GM18868 (cell line): ENCODE results near the gene ERO1B.

ENCODE experiments used
- ATAC-seq: cut with Tn5 transposase; IDR thresholded peaks from one replicate; pipeline ENCODE4 v1.9.1; 2021; ENCODE audit warnings: mild to moderate bottlenecking, moderate library complexity; ENCODE audit not compliant: unreplicated experiment

Gene ERO1B

DNA sequence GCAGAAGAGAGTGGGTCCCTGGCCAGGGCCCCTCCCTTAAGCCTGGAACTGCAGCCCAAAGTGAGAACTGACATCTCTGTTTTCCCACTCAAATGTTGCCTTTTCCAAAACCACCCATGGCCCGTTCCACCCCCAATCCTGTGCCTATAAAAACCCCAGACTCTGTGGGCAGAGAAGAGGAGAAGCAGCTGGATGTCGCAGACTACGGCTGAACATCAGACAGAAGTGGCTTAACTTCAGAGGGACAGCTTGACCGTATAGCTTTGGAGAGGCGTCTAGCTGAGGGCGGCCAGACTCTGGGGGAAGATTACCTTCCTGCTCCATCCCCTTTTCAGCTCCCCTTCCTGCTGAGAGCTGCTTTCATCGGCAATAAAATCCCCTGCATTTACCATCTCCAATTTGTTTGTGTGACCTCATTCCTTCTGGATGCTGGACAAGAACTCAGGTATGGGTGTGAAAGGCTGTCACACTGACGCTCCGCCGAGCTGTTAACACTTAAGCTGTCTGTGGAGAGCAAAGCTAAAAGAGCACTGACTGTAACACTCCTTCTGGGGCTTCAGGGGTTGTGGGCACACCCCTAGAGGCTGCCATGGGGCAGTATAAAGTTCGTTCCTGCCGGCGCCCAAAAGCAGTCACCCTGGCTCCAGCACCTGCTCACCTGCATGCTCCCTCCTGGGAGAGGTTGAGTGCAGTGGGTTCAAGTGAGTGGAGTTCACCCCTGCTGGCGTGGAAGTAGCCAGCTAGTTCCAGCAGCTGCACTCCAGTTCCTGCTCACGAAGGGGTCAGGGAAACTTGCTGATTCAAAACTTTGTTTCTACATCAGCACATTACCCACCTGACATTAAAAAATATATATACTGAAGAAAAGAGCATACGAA lies 19.6 kb upstream of the ERO1B start:
- ATAC-seq = no peak

DNA sequence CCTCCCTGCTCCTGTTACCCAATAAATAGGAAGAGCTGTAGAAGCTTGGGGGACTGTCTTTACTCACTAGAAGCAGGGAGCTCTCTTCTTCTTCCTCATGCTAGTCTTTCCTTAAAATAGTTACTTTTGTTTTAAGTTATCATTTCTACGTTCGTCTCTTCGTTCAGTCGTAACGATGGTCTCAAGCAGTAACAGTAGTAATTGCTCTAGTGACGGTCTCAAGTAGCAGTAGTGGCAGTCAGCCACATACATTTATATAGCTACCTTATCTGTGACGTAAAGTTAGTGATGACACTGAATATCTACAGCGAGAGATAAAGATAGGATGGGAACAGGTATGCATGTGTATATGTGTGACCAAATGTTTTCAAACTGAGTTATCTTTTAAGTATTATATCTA lies 15.4 kb upstream of the ERO1B start:
- ATAC-seq = no peak

DNA sequence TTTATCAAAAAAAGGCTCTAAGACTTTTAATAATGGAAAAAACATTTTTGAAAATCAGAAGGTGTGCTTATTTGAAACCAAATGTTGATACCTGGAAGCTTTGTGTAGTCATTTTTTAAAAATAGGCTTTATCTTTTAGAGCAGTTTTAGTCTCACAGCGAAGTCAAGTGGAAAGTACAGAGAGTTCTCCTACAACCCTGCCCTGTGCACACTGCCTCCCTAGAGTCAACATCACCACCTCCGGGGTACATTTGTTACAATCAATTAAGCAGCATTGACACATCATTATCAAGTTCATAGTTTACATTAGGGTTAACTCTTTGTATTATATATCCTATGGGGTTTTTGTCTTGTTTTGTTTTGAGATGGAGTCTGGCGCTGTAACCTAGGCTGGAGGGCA lies 10.7 kb upstream of the ERO1B start:
- ATAC-seq = no peak

DNA sequence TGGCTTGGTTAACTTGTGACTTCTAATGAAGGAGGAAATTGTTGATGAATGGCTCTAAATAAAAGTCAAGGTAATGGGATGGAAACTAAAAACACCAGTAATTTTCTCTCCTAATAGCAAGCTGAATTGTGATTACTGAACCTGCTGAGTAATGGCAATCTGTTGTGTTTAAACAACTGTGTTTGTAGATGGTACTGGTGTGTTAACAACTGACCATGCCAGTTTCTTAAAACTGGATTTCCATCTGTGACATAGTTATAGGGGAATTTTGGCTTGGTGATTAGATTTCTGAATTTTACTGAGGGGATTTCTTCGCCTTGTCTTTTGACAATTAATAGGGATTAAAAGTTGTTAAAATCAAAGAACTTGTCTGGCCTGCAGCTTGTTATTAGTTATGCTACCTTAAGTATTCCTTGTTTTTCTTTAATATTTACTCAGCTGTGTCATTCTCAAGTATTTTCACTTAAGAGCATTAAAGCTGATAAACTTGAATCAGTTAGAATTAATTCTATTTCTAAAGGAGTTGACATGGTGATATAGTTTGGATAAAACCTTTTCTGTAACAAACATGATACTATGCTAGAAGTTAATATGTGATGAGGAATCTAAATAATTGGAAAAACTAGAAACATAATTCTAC lies 7.9 kb upstream of the ERO1B start:
- no peak for ATAC-seq

DNA sequence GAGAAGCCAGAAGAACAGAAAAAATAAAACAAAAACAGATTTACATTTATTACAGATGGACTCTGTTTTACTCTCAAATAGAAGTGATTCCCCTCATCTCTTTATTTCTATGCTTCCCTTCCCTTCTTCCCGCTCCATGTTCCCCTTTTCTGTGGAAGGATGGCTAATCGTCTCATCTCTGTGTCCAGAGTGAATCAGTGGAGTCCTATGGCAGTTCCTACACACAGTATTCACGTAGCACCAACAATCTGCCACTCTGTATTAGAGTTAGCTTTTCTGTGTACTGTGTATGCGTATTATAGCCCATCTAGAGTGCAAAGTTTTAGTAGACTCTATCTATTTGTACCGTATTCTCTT lies 6.8 kb upstream of the ERO1B start:
- ATAC-seq = no peak

DNA sequence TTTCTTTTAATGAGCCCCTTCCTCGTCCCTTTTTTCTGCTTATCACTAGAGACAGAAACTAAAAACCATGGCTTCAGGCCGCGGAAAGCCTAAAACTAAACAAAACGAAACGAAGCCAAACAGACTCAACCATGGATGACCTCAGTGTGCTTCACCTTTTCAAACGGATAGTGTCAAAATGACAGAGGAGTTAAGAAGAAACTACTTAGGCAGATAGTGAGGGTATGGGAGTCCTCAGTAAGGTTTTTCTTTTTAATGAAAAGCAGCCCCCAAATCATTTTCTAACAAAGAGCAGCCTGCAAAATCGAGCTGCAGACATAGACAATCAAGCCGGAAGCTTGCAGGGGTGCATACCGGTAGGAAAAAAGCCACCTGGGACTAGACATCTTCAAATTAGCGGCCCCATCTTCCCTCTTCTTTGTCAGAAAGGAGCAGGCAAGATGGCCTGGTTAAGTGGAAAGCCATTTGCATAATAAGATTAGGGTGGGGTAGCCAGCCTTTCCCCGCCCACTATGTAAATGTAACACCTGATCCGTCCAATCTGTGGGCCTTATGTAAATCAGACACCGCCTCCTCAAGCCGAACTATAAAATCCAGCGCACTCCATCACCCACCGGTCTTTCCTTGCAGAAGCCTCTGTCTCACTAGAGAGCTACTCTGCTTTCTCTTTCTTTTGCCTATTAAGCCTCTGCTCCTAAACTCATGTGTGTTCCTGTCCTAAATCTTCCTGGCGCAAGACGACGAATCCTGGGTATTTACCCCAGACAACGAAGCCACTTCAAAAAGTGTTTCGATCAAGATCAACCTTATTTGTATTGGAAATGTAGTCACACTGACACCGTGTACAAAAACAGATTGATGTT lies 6.2 kb upstream of the ERO1B start:
- ATAC-seq = no peak

DNA sequence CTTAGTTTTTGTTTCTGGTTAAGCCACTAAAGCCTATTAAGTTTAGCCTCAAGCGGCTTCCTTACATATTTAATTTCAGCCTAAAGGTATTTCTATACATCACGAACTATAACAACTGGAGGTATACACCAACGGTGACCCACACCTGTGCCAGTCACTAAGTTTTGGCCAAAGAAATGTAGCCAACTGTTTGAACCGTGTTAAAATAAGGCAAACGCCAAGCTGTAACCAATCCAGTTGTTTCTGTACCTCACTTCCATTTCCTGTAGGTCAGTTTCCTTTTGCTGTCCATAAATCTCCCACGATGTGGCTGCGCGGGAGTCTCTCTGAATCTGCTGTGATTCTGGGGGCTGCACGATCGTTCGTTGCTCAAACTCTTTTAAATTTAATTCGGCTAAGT lies 5.6 kb upstream of the ERO1B start:
- ATAC-seq = no peak

DNA sequence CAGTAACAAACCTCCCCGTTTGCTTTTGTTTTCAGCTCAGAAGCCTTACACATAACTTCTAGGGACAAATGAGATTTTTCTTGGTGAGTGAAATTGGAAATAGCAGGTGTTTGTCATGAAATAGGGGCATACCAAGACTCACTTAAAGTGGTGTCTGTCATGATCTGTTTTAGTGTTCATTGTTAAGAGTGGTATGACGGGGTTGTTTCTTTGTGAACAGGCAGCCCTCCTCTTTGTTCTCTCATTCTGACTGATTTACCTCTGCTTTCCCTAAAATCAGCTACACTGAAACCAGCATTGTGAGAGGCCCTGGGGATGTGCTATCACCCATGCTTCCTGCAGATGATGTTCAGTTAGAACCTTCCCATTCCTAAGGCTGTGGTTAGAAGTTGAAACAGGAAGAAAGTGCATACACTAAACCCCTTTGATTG lies 2.5 kb upstream of the ERO1B start:
- peak; percentile 66 for ATAC-seq

DNA sequence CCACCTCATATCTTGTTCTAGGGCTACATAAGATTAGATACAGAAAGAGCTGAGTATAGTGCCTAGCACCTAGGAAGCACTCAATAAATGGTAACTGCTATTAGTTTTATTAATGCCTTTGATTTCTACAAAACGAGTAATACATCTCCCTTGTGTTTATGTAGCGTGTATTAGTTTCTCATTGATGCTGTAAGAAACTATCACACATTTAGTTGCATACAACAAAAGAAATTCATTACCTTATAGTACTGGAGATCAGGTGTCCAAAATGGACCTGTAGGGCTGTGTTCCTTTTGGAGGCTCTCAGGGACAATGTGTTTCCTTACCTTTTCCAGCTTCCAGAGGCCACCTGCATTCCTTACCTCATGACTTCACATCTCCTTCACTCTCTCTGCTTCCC lies 961 bp upstream of the ERO1B start:
- no peak for ATAC-seq

DNA sequence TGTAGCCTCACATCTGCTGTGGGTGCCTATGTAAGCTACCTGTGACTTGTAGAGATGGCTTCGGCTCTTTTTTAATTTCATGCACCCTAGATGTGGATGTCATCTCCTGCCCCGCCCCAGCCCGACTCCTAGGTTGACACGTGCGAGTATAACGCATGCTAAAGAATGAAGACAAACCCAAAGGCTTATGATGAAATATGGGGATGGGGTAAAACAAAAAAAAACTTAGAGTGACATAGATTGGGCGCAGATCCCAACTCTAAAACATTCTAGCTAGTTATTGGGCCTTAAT lies 613 bp upstream of the ERO1B start:
- peak; percentile 1 for ATAC-seq

DNA sequence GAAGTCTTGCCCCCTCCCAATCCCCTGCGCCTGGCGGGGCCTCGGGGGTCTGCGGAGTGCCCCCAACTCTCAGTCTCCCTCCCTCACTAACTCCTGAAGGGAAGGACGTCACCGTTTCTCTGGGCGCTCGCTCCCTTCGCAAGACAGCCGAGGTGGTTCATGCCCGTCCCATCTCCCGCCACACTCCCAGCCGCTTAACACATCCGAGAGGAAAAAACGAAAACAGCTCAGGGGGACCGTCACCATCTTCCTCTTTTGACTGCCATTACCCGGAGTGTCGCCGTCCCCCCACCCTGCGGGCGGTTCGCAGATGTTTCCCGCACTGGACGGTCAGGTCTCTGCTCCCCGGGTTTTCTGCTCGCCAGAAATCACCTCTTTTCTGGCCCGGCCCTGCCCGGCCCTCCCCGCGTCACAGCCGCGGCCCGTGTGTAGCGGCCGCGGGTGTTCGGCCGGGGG lies 532 bp downstream of the ERO1B start:
- peak; percentile 9 for ATAC-seq

DNA sequence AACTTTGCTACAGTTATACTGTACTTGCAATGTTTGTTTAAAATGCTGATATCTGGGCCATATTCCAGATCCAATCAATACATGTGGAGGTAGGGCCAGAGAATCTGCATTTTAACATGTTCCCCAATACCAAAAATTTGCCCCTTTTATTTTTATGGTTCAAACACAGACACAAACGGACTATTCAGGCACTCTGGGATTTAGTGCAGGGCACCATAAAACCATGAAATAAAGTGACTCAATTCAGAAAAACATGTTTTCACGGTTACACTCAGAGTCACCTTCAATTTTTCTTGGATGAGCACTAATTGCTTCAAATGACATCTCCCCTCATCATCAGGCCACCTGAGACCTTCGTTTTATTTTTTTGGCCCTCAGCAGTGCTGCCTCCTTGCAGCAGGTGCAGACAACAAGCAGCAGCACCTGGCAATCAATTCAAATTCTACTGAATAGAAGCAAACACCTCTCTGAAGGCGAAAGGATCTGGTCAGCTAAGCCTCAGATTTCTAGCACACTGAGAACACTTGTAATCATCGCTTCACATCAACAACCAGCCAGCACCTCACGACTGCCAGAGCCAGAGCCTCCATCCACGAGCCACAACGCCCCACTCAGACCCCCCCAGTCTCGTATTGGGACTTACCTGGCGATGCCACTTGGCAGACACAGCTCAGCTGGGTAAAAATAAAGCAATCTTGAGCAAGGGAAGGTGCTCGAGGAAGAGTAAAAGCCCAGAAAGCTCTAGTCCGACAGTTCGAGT lies 1.1 kb downstream of the ERO1B start:
- no peak for ATAC-seq

DNA sequence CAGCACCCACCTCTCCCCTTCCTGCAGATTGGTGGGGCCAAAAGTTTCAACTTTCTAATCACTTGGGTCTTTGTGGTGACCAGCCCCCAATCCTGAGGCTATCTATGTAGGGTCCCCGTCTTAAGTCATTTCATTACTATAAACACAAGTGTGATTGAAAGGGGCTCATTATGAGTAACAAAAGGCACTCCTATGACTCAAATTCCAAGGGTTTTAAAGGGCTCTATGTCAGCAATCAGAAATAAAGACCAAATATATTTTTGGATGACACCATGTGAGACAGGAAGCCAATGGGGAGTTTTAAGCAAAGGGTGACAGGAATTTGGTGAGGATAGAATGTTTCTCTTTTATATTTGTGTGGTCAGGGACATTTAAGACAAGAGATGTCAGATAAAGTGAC lies 6.2 kb downstream of the ERO1B start:
- ATAC-seq = peak; percentile 45

DNA sequence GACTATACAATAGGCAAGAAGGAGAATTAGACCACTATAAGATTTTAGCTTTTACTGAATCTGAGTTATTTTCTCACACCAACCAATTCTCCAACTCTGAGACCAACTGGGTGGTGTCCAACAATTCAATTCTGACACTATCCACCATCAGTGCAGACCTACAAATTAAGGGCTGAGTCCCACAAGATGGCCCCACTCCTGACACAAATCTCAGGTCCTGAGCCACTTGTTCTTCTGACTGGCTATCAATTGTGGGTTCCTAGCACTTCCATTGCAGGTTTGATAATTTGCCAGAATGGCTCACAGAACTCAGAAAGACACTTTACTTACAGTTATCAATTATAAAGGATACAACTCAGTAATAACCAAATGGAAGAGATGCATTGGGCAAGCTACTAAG lies 6.7 kb downstream of the ERO1B start:
- ATAC-seq = no peak

DNA sequence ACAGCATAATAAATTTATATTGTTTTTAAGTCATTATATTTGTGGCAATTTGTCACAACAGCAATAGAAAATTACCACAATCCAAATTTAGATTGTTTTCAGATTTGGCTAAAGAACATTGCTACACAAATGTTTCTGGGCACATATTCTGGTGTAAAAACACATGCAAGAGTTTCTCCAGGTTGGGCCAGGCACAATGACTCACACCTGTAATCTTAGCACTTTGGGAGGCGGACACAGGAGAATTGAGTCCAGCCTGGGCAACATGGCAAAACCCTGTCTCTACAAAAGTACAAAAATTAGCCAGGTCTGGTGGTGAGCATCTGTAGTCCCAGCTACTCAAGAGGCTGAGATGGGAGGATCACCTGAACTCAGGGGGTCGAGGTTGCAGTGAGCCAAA lies 8.4 kb downstream of the ERO1B start:
- no peak for ATAC-seq

DNA sequence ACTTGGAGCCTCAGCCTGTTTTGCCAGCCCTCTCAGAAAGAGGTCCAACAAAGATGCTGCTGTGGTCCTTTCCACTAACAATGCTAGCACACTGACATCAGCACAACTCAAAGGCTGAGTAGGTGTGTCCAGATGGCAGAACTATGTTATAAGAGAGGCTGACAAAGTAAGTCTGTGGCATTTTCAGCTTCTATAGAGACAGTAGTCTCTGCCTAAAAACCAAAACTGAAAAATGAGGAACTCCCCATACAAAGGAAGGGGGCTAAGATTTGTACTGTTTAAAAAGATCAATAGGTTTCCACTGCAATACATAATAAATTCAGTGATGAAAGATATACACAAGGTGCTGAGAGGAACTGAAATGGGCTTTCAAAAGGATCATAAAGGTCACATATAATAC lies 12.3 kb downstream of the ERO1B start:
- peak; percentile 74 for ATAC-seq

DNA sequence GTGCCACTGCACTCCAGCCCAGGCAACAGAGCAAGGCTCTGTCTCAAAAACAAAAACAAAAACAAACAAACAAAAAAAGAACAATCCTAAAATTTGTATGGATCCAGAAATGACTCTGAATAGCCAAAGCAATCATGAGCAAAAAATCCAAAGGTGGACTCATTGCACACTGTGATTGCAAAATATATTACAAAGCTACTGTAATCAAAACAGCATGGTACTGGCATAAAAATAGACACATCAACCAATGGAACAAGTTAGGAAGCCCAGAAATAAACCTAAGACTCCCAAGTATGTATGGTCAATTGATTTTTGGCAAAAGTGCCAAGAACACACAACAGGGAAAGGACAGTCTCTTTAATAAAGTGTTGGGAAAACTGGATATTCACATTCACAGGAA lies 19.9 kb downstream of the ERO1B start:
- no peak for ATAC-seq

DNA sequence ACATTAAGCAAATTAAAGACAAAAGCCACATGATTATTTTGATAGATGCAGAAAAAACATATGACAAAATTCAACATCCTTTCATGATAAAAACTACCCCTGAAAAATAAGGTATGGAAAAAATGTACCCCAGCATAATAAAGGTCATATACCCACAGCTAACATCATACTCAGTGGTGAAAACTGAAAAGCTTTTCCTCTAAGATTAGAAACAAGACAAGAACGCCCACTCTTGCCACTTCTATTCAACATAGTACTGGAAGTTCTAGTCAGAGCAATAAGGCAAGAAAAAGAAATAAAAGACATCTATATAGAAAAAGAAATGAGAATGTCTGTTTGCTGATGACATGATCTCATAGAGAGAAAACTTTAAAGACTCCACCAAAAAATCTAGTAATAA lies 20.7 kb downstream of the ERO1B start:
- no peak for ATAC-seq

DNA sequence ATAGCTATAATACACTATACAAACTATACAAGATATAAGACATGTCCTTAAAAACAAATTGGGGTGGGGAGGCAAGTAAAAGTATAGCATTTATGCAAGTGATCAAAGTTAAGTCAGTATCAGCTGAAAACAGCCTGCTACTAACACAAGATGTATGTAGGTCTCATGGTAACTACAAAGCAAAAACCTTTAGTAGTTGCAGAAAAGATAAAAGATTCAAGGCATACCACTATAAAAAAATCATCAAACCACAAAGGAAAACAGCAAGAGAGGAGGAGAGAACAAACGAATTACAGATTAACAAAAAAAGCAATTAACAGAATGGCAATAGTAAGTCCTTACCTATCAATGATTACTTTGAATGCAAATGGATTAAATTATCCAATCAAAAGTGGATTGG lies 22.7 kb downstream of the ERO1B start:
- ATAC-seq = no peak

DNA sequence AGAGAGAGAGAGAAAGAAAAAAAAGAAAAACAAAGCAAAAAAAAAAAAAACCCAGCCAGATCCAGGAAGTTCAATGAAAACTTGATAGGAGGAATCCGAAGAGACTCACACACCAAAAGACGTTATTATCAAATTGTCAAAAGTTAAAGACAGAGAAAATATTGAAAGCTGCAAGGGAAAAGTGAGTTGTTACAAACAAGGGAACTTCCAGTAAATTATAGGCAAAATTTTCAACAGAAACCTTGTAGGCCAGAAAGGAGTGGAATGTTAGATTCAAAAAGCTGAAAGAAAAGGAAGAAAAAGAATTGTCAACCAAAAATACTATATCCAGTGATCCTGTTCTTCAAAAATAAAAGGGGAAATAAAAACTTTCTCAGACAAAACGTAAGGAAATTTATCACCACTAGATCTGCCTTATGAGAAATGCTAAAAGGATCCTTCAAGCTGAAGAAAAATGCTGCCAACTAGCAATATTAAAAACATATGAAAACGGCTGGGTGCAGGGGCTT lies 23.6 kb downstream of the ERO1B start:
- ATAC-seq = no peak

DNA sequence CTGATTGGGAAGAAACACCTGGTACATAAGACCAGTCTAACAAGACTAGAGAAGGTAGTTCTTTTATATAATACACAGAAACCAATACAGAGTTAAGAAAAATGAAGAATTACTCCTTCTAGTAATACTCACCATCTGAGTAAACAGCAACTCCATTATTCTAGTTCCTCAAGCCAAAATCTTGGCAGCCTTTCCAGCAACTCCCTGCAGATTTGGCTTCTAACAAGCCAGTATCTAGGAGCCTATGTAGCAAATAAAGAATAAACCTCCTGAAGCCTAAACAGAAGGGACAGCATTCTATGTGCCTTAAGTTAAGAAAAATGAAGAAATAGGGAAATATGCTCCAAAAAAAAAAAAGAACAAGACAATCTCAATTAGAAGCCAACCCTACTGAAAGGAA lies 24.5 kb downstream of the ERO1B start:
- no peak for ATAC-seq
